ENCODE measurements around the gene CORO7. TPM values are rescaled to one million over a fixed set of nuclear protein-coding genes. Genes with fewer than 3 reads are reported as not detected.

CORO7 gene
- polyA plus RNA-seq, 2 of the 4 experiments (the other 2 are of a cell fraction): 6.0 to 11.9 TPM

DNA sequence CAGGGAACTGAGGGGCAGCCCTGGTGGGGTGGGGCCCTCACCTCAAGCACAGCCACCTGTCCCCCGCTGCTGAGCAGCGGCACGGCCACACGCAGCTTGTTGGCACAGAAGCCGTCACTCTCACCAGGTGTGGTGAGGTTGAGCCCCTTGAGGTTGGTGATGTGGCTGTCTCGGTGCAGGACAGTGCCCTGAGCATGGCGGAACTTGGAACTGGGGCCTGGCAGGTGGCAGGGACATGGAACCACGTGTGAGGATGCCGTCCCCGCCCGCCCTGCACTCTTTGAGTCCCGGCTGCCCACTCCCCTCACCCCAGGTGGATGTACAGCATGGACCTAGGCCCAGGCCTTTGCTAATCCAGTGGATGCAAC lies 54.5 kb downstream of the CORO7 start:
- Histone ChIP-seq H3K4me3 (no peak overlapping the region), H3K4me2 (no peak overlapping the region), H3K4me1 (peaks cover 13% of the 10 kb centered on the region; the same call in 2 of the 3 replicates), H3K9me3 (no peaks in the 10 kb centered on the region), H3K27ac (no peak overlapping the region)
- CTCF ChIA-PET: interaction anchor here (1.1 to 14.1 kb wide), 4 partner anchors 18 to 73 kb away, joined by 3 to 833 read pairs (median 25); no protein-coding TSS in a partner anchor
- DNase-seq (ENCODE audit: low read depth in 1 of 2, low spot score in 1 of 2) (no peak), FAIRE-seq (no peak), ATAC-seq (no peak)
- no peak for TF ChIP-seq BHLHE40 (IDR thresholded peaks at IDR 0.05; ENCODE audit: low read depth, low read length)
- no peak for TF ChIP-seq MAFK (IDR thresholded peaks at IDR 0.05; ENCODE audit: partially characterized antibody)
- TF ChIP-seq, protein P1, sequence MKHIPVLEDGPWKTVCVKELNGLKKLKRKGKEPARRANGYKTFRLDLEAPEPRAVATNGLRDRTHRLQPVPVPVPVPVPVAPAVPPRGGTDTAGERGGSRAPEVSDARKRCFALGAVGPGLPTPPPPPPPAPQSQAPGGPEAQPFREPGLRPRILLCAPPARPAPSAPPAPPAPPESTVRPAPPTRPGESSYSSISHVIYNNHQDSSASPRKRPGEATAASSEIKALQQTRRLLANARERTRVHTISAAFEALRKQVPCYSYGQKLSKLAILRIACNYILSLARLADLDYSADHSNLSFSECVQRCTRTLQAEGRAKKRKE (CRISPR knock-in tag; IDR thresholded peaks at IDR 0.05; ENCODE audit: low read depth): no peak
- no peak for TF ChIP-seq HOXA7 (CRISPR knock-in tag; IDR thresholded peaks at IDR 0.05)
- no peak for TF ChIP-seq HDAC2 (IDR thresholded peaks at IDR 0.05)
- TF ChIP-seq POLR2AphosphoS2 (conservative IDR thresholded peaks at IDR 0.05; ENCODE audit: low read length): no peak
- no peak for TF ChIP-seq CHD4 (IDR thresholded peaks at IDR 0.05; ENCODE audit: borderline replicate concordance)
- no peak for TF ChIP-seq SREBF2 (IDR thresholded peaks at IDR 0.05)
- TF ChIP-seq ESRRA (IDR thresholded peaks at IDR 0.05; ENCODE audit: borderline replicate concordance, low read length): no peak
- POLR2A ChIA-PET: no interaction called here
- 87% methylated on average over 11 of the region's 12 CpGs for WGBS (ENCODE audit: missing lambda C conversion rate)

DNA sequence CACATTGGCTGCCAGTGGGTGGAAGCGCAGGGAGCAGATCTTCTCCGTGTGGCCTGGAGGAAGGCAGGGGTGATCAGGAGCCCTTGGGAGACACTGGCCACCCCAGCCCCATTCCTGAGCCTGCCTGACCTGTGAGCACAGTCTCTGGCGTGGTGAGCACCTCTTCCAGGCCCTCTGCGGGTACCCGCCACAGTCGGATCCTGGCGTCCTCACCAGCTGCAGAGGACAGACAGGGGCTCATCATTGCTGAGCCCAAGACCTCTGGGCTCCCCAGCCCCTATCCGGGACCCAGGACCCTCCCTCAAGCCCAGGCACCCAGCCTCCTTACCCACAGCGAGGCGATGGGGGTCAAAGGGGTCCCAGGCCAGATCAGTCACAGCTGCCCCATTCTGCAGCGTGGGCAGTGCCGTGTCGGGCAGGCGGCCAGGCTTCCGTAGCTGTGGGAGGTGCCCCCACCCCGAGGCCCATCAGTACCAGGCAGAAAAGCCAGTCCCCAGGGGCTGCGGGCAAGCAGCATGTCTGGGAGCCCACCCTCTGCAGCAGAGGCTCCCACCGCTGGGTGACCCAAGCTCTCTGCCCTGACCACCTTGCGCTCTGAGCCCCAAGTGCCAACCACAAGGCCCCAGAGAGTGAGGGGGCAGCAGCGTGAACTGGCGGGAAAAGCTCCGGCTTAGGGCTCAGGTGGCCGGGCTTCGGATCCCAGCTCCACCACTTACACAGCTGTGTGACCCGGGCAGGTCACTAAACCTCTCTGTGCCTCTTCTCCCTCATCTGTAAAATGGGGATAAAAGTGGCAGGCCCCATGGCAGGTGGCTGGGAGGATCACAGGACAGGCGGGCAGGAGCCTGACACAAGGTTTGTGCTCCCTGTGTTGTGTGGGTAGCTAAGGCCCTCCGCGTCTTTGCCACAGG lies 55.1 kb downstream of the CORO7 start:
- peaks cover 13% of the 10 kb centered on the region; the same call in 2 of the 3 replicates for H3K4me1 ChIP-seq
- no peak overlapping the region for H3K4me2 ChIP-seq
- ATAC-seq (peak; percentile 7 to 35; a peak in 2 of 6 replicates), DNase-seq (ENCODE audit: low read depth in 1 of 2, low spot score in 1 of 2) (no peak), FAIRE-seq (no peak)
- H3K27ac ChIP-seq: no peak overlapping the region
- H3K9me3 ChIP-seq: no peaks in the 10 kb centered on the region
- WGBS (ENCODE audit: missing lambda C conversion rate): 92% methylated on average over 28 of the region's 28 CpGs
- POLR2A ChIA-PET: no interaction called here
- H3K4me3 ChIP-seq: no peak overlapping the region
- TF ChIP-seq RNF2 (IDR thresholded peaks at IDR 0.05; ENCODE audit: borderline replicate concordance, low read depth) (no peak), KDM1A (IDR thresholded peaks at IDR 0.05; ENCODE audit: low read depth) (0 out of 2 replicates have a peak, but pooled peaks have one; percentile 57), EP300 (IDR thresholded peaks at IDR 0.05) (no peak), ZFP36 (IDR thresholded peaks at IDR 0.05; ENCODE audit: borderline replicate concordance, partially characterized antibody) (peak; percentile 54)
- CTCF ChIA-PET: interaction anchor here (1.1 to 14.1 kb wide), 5 partner anchors 8 to 72 kb away, joined by 3 to 833 read pairs (median 47); partner anchors contain the start of gene VASN

DNA sequence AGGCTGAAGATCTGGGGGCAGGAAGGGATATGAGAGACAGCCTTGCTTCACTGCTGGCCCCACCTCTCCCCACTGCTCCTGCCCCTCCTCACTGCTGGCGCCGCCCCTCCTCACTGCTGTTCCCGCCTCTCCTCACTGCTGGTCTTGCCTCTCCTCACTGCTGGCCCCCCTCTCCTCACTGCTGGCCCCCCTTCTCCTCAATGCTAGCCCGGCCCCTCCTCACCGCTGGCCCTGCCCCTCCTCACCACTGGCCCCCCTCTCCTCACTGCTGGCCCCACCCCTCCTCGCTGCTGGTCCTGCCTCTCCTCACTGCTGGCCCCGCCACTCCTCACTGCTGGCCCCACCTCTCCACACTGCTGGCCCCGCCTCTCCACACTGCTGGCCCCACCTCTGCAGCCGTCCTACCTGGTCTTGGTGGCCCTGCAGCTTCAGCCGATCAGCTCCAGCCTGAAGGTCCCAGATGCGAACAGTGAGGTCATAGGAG lies 55.8 kb downstream of the CORO7 start:
- TF ChIP-seq CHD2 (IDR thresholded peaks at IDR 0.05; ENCODE audit: low read length, partially characterized antibody): no peak
- TF ChIP-seq, protein P2, sequence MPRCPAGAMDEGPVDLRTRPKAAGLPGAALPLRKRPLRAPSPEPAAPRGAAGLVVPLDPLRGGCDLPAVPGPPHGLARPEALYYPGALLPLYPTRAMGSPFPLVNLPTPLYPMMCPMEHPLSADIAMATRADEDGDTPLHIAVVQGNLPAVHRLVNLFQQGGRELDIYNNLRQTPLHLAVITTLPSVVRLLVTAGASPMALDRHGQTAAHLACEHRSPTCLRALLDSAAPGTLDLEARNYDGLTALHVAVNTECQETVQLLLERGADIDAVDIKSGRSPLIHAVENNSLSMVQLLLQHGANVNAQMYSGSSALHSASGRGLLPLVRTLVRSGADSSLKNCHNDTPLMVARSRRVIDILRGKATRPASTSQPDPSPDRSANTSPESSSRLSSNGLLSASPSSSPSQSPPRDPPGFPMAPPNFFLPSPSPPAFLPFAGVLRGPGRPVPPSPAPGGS (IDR thresholded peaks at IDR 0.05): no peak
- no peak for FAIRE-seq
- 52% methylated on average over 6 of the region's 11 CpGs for WGBS (ENCODE audit: missing lambda C conversion rate)
- H3K4me2 ChIP-seq: peak overlapping the region; percentile 28; the same call in 1 of the 3 replicates
- H3K4me3 ChIP-seq: no peak overlapping the region
- ATAC-seq: peak; percentile 79 to 92
- DNase-seq (ENCODE audit: low read depth in 1 of 2, low spot score in 1 of 2): peak in 1 of 2 experiments; percentile 55
- ChIA-PET CTCF (interaction anchor here (0.9 to 14.1 kb wide), 5 partner anchors 9 to 39 kb away, joined by 3 to 833 read pairs (median 47); partner anchors contain the start of gene VASN), POLR2A (no interaction called here)
- H3K4me1 ChIP-seq: peaks cover 13% of the 10 kb centered on the region; the same call in 2 of the 3 replicates
- H3K9me3 ChIP-seq: no peaks in the 10 kb centered on the region
- 0 out of 6 replicates have a peak overlapping the region, but pooled peaks of 1 of the 2 experiments have one; percentile 24 for H3K27ac ChIP-seq

DNA sequence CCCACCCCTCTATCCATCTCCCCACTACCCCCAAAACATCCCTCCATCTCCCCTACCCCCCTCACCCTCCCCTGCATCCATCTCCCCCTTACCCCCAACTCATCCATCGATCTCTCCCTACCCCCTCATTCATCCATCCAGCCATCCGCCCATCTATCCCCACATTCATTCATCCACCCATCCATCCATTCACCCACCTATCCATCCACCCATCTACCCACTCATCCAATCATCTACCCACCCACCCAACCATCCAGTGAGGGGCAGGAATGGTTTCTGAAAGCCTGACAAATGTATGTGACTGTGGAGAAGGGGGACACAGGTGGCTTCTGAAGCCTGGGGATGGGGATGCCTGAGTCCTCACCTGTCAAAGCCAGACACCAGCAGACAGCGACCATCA lies 56.5 kb downstream of the CORO7 start:
- FAIRE-seq (no peak), ATAC-seq (no peak), DNase-seq (ENCODE audit: low read depth in 1 of 2, low spot score in 1 of 2) (no peak)
- H3K9me3 ChIP-seq: no peaks in the 10 kb centered on the region
- H3K27ac ChIP-seq: no peak overlapping the region
- H3K4me2 ChIP-seq: no peak overlapping the region
- TF ChIP-seq BHLHE40 (IDR thresholded peaks at IDR 0.05; ENCODE audit: low read depth, low read length): no peak
- TF ChIP-seq FOSL2 (IDR thresholded peaks at IDR 0.05): no peak
- no peak for TF ChIP-seq FOSL2 (CRISPR knock-in tag; IDR thresholded peaks at IDR 0.05)
- no peak for TF ChIP-seq MAFK (IDR thresholded peaks at IDR 0.05; ENCODE audit: partially characterized antibody)
- TF ChIP-seq HDAC2 (IDR thresholded peaks at IDR 0.05): no peak
- no peak for TF ChIP-seq NFE2L2 (conservative IDR thresholded peaks at IDR 0.05; ENCODE audit: low read length)
- TF ChIP-seq NR3C1 (IDR thresholded peaks at IDR 0.05): no peak
- peaks cover 13% of the 10 kb centered on the region; the same call in 2 of the 3 replicates for H3K4me1 ChIP-seq
- CTCF ChIA-PET: interaction anchor here (0.7 to 14.1 kb wide), 17 partner anchors 9 to 84 kb away, joined by 3 to 833 read pairs (median 6); partner anchors contain the start of gene VASN
- H3K4me3 ChIP-seq: no peak overlapping the region
- POLR2A ChIA-PET: no interaction called here
- 94% methylated on average over 3 of the region's 3 CpGs for WGBS (ENCODE audit: missing lambda C conversion rate)

Measured in A549 (cell line).